IMR-90 (cell line): ENCODE results near the gene YPEL5. TPM values are rescaled to one million over a fixed set of nuclear protein-coding genes. Genes with fewer than 3 reads are reported as not detected.

ENCODE experiments used
- ATAC-seq: fragments of 200-7000 bp; cut with Tn5 transposase; 2 replicates; pipeline ENCODE4 v1.9.1; 2020; ENCODE audit warnings: low read depth, mild to moderate bottlenecking, moderate library complexity
- BruUV-seq: library from RNA; stranded (reverse); fragments of 400-500 nt; replicated peaks from 2 replicates; lab custom pipeline; 2021; lab: Mats Ljungman, UMichigan
- CTCF ChIA-PET: fragments of 300-600 bp; formaldehyde crosslinking; extraction: SDS; loops from one replicate; lab custom pipeline; 2021; ENCODE audit warnings: antibody characterized with exemption; lab: Yijun Ruan, JAX
- POLR2A ChIA-PET: fragments of 300-600 bp; sonication (Branson Sonifier 250); formaldehyde crosslinking; loops from one replicate; lab custom pipeline; 2022; ENCODE audit warnings: antibody characterized with exemption; ENCODE audit not compliant: unreplicated experiment; lab: Charles Lee
- DNase-seq: peaks from one replicate; pipeline ENCODE4 v3.0.0; 2013
- H2AFZ ChIP-seq: replicated peaks from 2 replicates; pipeline ENCODE3; 2013; ENCODE audit warnings: low read length, mild to moderate bottlenecking; ENCODE audit not compliant: poor library complexity
- H2AK5ac ChIP-seq: 2 replicates; pipeline ENCODE4 v1.6.1; 2013; ENCODE audit warnings: low read depth, low read length, inconsistent platforms
- H2AK9ac ChIP-seq: replicated peaks from 2 replicates; pipeline ENCODE3; 2013; ENCODE audit warnings: mild to moderate bottlenecking, low read depth, low read length, moderate library complexity; ENCODE audit not compliant: poor library complexity
- H2BK120ac ChIP-seq: 2 replicates; pipeline ENCODE4 v1.6.1; 2013; ENCODE audit warnings: low read depth, low read length, inconsistent platforms
- H2BK15ac ChIP-seq: 3 replicates; pipeline ENCODE4 v1.6.1; 2013; ENCODE audit warnings: low read depth, low read length, inconsistent platforms
- H2BK20ac ChIP-seq: 2 replicates; pipeline ENCODE4 v1.6.1; 2013; ENCODE audit warnings: low read depth, mild to moderate bottlenecking, inconsistent platforms, low read length, moderate library complexity
- H2BK5ac ChIP-seq: 2 replicates; pipeline ENCODE4 v1.6.1; 2013; ENCODE audit warnings: mild to moderate bottlenecking, low read depth, low read length, inconsistent platforms; ENCODE audit not compliant: poor library complexity, severe bottlenecking
- H3K14ac ChIP-seq: replicated peaks from 2 replicates; pipeline ENCODE4 v1.6.1; 2013; ENCODE audit warnings: low read depth, low read length, inconsistent platforms
- H3K18ac ChIP-seq: 2 replicates; pipeline ENCODE4 v1.6.1; 2013; ENCODE audit warnings: low read depth, low read length, control low read depth
- H3K23ac ChIP-seq: 2 replicates; pipeline ENCODE4 v1.6.1; 2013; ENCODE audit warnings: low read depth, low read length, inconsistent platforms
- H3K27ac ChIP-seq: 2 replicates; pipeline ENCODE4 v1.5.1; 2013; ENCODE audit warnings: mild to moderate bottlenecking, control low read depth, low read length; ENCODE audit not compliant: insufficient read depth
- H3K27me3 ChIP-seq: 2 replicates; pipeline ENCODE4 v1.6.1; 2013; ENCODE audit warnings: low read length; ENCODE audit not compliant: control insufficient read depth, insufficient read depth
- H3K36me3 ChIP-seq: 2 replicates; pipeline ENCODE4 v1.6.1; 2013; ENCODE audit warnings: low read length, mixed read lengths; ENCODE audit not compliant: control insufficient read depth, insufficient read depth
- H3K4ac ChIP-seq: 2 replicates; pipeline ENCODE4 v1.6.1; 2013; ENCODE audit warnings: low read depth, low read length, inconsistent platforms
- H3K4me1 ChIP-seq: 2 replicates; pipeline ENCODE4 v1.6.1; 2013; ENCODE audit warnings: low read length, mixed read lengths; ENCODE audit not compliant: control insufficient read depth, insufficient read depth
- H3K4me2 ChIP-seq: 2 replicates; pipeline ENCODE4 v1.6.1; 2013; ENCODE audit warnings: low read depth, mild to moderate bottlenecking, control low read depth, low read length, moderate library complexity
- H3K4me3 ChIP-seq: 2 replicates; pipeline ENCODE4 v1.5.1; 2013; ENCODE audit warnings: low read depth, mild to moderate bottlenecking, control low read depth, low read length, moderate library complexity; ENCODE audit not compliant: insufficient read depth
- H3K56ac ChIP-seq: 2 replicates; pipeline ENCODE4 v1.6.1; 2013; ENCODE audit warnings: low read length, inconsistent platforms; ENCODE audit not compliant: insufficient read depth; ENCODE audit errors: extremely low read depth
- H3K79me1 ChIP-seq, 2 experiments: 2 replicates each; pipeline ENCODE4 v1.6.1; 2013; ENCODE audit warnings: low read length in 2 of 2, inconsistent platforms in 1 of 2, low read depth in 1 of 2
- H3K9ac ChIP-seq: 2 replicates; pipeline ENCODE4 v1.6.1; 2013; ENCODE audit warnings: low read depth, low read length, control low read depth
- H3K9me1 ChIP-seq: 2 replicates; pipeline ENCODE4 v1.6.1; 2013; ENCODE audit warnings: low read length, inconsistent platforms; ENCODE audit not compliant: insufficient read depth
- H3K9me3 ChIP-seq: 2 replicates; pipeline ENCODE4 v1.6.1; 2013; ENCODE audit warnings: low read length; ENCODE audit not compliant: control insufficient read depth, insufficient read depth
- H4K20me1 ChIP-seq: 2 replicates; pipeline ENCODE4 v1.6.1; 2013; ENCODE audit warnings: low read length, inconsistent platforms; ENCODE audit not compliant: insufficient read depth
- H4K5ac ChIP-seq: 2 replicates; pipeline ENCODE4 v1.6.1; 2013; ENCODE audit warnings: mild to moderate bottlenecking, low read depth, low read length, control low read depth
- H4K8ac ChIP-seq, 2 experiments: 2 replicates each; pipeline ENCODE4 v1.6.1; 2013; ENCODE audit warnings: low read depth in 2 of 2, low read length in 2 of 2, control low read depth in 1 of 2, inconsistent platforms in 1 of 2
- H4K91ac ChIP-seq: 2 replicates; pipeline ENCODE4 v1.6.1; 2013; ENCODE audit warnings: low read depth, low read length, inconsistent platforms; ENCODE audit not compliant: insufficient read depth
- CEBPB ChIP-seq: IDR thresholded peaks from 2 replicates; pipeline ENCODE4 v1.6.1; 2012; ENCODE audit warnings: low read depth, low read length, improper control_type of control experiment
- CTCF ChIP-seq: conservative IDR thresholded peaks from 2 replicates; pipeline ENCODE4 v1.5.1; 2012; ENCODE audit warnings: mild to moderate bottlenecking, low read depth, low read length, improper control_type of control experiment
- NFE2L2 ChIP-seq: fragments of 150-350 bp; IDR thresholded peaks from 2 replicates; pipeline ENCODE4 v1.6.1; 2016; ENCODE audit warnings: low read depth, mild to moderate bottlenecking, low read length
- RFX5 ChIP-seq: IDR thresholded peaks from 2 replicates; pipeline ENCODE4 v1.8.0; 2012; ENCODE audit warnings: low read depth, mild to moderate bottlenecking, low read length, moderate library complexity
- SMC3 ChIP-seq: fragments of 150-350 bp; IDR thresholded peaks from 2 replicates; pipeline ENCODE4 v1.6.1; 2016; ENCODE audit warnings: low read depth, mild to moderate bottlenecking, antibody characterized with exemption, low read length, moderate library complexity
- WGBS, 2 experiments: methylation state at CpG; one replicate each; pipeline versions ENCODE4 v1.1.5 to v1.1.7; 2013; ENCODE audit warnings: missing lambda C conversion rate in 2 of 2; ENCODE audit not compliant: insufficient read length in 1 of 2; ENCODE audit errors: extremely low coverage in 2 of 2; 5-methylcytosine and 5-hydroxymethylcytosine counted together
- dilution Hi-C: fragments of 300-500 bp; cut with HindIII; formaldehyde crosslinking; loops from one replicate; pipeline ENCODE4 v1.14.3; 2018; ENCODE audit warnings: low sequenced_read_pairs; ENCODE audit not compliant: unreplicated experiment
- in situ Hi-C: fragments of 300-500 bp; cut with MboI; formaldehyde crosslinking; loops from 3 replicates; pipeline ENCODE4 v1.14.3; 2019; ENCODE audit warnings: low sequenced_read_pairs, inconsistent platforms, mixed read lengths
- intact Hi-C: fragments of 100-400 bp; cut with micrococcal nuclease; formaldehyde crosslinking; loops from 2 replicates; pipeline ENCODE4 v1.10.0; 2022
- polyA plus RNA-seq, 3 experiments: library from polyadenylated mRNA; depleted of rRNA; stranded (reverse); fragments of >200 nt; gene quantifications; 2 replicates each; pipeline ENCODE4 v1.2.3, GENCODE V29; 2012; ENCODE audit warnings: low replicate concordance in 1 of 3
- total RNA-seq: library from RNA; depleted of rRNA; stranded (reverse); fragments of >200 nt; gene quantifications from 2 replicates; pipeline ENCODE4 v1.2.3, GENCODE V29; 2012
- TF ChIP-seq, protein P1 (sequence below): fragments of 150-350 bp; IDR thresholded peaks from 2 replicates; pipeline ENCODE4 v1.6.1; 2016; ENCODE audit warnings: low read depth, mild to moderate bottlenecking, low read length, moderate library complexity, borderline replicate concordance

Gene YPEL5
- total and polyA plus RNA-seq, 2 of the 4 experiments (the other 2 are of a cell fraction), result 40.7 to 62.6 TPM

- no peak overlapping the region for H3K4ac ChIP-seq
- H3K4me1 ChIP-seq, result peaks cover 7% of the 10 kb centered on the region
- peaks cover 5% of the 10 kb centered on the region for H3K36me3 ChIP-seq
- H3K27ac ChIP-seq, result no peak overlapping the region
- peaks cover 29 to 51% of the 10 kb centered on the region in 2 experiments for H3K79me1 ChIP-seq
- no peak overlapping the region for H3K56ac ChIP-seq
- no peak overlapping the region for H2BK20ac ChIP-seq
- no peak overlapping the region for H3K9ac ChIP-seq
- no peaks in the 10 kb centered on the region for H3K9me3 ChIP-seq
- no peak overlapping the region for H4K91ac ChIP-seq
- H2AFZ ChIP-seq, result no peak overlapping the region
- H3K27me3 ChIP-seq, result no peaks in the 10 kb centered on the region
- peaks cover 3% of the 10 kb centered on the region; the same call in 1 of the 2 replicates for H3K9me1 ChIP-seq
- ChIA-PET POLR2A (no interaction called here), CTCF (interaction anchor here (4.9 kb wide), 1 partner anchor 14 kb away, joined by 51 read pairs; no protein-coding TSS in a partner anchor)
- no peak overlapping the region for H3K23ac ChIP-seq
- ATAC-seq (no peak), DNase-seq (no peak)
- intact Hi-C loops, result no loop called here
- no peak overlapping the region for H2BK5ac ChIP-seq
- no peak overlapping the region for H3K18ac ChIP-seq
- in situ Hi-C loops, result no loop called here
- no CpG with 5 or more reads among the region's 6 CpGs for WGBS, 2 experiments
- TF ChIP-seq CEBPB (peak; percentile 81), SMC3 (no peak), RFX5 (no peak), NFE2L2 (no peak), CTCF (no peak)
- TF ChIP-seq, protein P1, sequence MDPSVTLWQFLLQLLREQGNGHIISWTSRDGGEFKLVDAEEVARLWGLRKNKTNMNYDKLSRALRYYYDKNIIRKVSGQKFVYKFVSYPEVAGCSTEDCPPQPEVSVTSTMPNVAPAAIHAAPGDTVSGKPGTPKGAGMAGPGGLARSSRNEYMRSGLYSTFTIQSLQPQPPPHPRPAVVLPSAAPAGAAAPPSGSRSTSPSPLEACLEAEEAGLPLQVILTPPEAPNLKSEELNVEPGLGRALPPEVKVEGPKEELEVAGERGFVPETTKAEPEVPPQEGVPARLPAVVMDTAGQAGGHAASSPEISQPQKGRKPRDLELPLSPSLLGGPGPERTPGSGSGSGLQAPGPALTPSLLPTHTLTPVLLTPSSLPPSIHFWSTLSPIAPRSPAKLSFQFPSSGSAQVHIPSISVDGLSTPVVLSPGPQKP, result no peak
- H2AK5ac ChIP-seq, result no peak overlapping the region
- no peak overlapping the region for H4K8ac ChIP-seq
- BruUV-seq, result no TSS peak
- H3K4me3 ChIP-seq, result no peak overlapping the region
- no peak overlapping the region for H4K5ac ChIP-seq
- H3K4me2 ChIP-seq, result peak overlapping the region; percentile 48; the same call in 1 of the 2 replicates
- no peak overlapping the region for H2BK120ac ChIP-seq
- no peak overlapping the region for H3K14ac ChIP-seq
- H2AK9ac ChIP-seq, result no peak overlapping the region
- no peak overlapping the region for H2BK15ac ChIP-seq
- H4K20me1 ChIP-seq, result peaks cover 21% of the 10 kb centered on the region
- dilution Hi-C loops, result no loop called here
Measured at GRCh38 chr2:30149513-30149912, 2.7 kb downstream of the YPEL5 start.
